Esophagus squamous epithelium (tissue), 4 donors: ENCODE data around the gene KCNG2.

ENCODE experiments used
- CTCF ChIP-seq, 6 experiments: fragments of 450-650 bp in 4 of 6; fragments of 200-600 bp in 2 of 6; sonication (generic) in 2 of 6; IDR thresholded peaks; one replicate each; pipeline ENCODE4 v1.5.1; 2016 to 2019; ENCODE audit warnings: antibody characterized with exemption in 6 of 6, mild to moderate bottlenecking in 4 of 6, moderate library complexity in 4 of 6
- POLR2A ChIP-seq, 4 donors: fragments of 450-650 bp; IDR thresholded peaks; one replicate each; pipeline ENCODE4 v1.6.1; 2017; ENCODE audit warnings: antibody characterized with exemption in 4 of 4, mild to moderate bottlenecking in 4 of 4, moderate library complexity in 3 of 4

GRCh38 chr18:79853993-79854364 is 56.2 kb downstream of the KCNG2 start:
- TF ChIP-seq POLR2A (IDR thresholded peaks at IDR 0.05): no peak
- no peak for TF ChIP-seq CTCF (IDR thresholded peaks at IDR 0.05)
